ENCODE measurements around the gene PRICKLE3. TPM values are rescaled to one million over a fixed set of nuclear protein-coding genes. Genes with fewer than 3 reads are reported as not detected.
"Not testable (repeated sequence)": the region's sequence is repeated elsewhere in the genome, so short reads cannot be mapped to it uniquely, and the experiment has no call there.

Gene PRICKLE3
- total RNA-seq, 1 experiment from 2014 or later = 22.3 TPM

DNA sequence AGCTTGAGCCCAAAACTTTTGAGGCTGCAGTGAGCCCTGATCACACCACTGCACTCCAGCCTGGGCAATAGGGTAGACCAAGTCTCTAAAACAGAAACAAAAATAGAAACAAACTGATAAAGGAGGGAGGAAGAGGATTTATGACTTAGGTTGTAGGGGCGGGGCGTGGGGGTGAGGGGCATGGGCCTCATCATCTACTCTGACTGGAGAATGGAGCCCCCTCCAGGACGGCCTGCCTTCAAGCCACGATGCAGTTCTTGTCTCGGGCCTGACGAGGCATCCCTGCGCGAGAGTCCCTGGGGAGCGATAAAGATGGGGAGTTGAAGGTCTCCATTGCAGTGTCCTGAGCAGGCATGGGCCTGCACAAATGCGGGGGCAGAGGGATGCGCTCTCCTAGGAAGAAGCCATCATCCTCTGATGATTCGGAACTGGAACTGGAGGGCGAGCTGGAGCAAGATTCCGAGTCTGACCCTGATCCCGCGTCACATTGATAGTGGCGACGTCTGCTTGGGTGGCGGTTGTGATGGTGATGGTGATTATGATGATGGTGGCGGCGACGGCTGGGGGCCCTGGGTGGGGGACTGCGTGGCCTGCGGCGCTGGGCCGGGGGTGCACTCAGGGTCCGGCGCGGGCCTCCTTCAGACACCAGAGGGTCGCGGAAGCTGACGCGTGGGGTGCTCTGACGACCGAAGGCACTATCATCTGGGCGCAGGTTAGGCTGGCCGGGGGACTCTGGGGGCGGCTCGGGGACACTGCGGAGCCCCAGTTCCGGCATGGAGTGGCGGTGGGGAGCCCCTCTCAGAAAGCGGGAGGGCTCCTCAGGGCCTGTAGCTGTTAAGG, 10.5 kb downstream of the PRICKLE3 start:
- no peaks in the 10 kb centered on the region for H3K27me3 Mint-ChIP-seq (ENCODE audit: unreplicated experiment)
- peaks cover 82% of the 10 kb centered on the region for H3K36me3 Mint-ChIP-seq (ENCODE audit: insufficient read depth, unreplicated experiment)
- no peak overlapping the region for H3K4me3 Mint-ChIP-seq (ENCODE audit: low read depth, unreplicated experiment)
- CTCF ChIA-PET = no interaction called here
- H3K27ac Mint-ChIP-seq (ENCODE audit: unreplicated experiment) = peak overlapping the region; percentile 83
- H3K4me1 Mint-ChIP-seq (ENCODE audit: low read depth, unreplicated experiment) = peaks cover 33% of the 10 kb centered on the region
- H3K9me3 Mint-ChIP-seq (ENCODE audit: low read depth, unreplicated experiment) = no peaks in the 10 kb centered on the region
- TF ChIP-seq, protein P1, sequence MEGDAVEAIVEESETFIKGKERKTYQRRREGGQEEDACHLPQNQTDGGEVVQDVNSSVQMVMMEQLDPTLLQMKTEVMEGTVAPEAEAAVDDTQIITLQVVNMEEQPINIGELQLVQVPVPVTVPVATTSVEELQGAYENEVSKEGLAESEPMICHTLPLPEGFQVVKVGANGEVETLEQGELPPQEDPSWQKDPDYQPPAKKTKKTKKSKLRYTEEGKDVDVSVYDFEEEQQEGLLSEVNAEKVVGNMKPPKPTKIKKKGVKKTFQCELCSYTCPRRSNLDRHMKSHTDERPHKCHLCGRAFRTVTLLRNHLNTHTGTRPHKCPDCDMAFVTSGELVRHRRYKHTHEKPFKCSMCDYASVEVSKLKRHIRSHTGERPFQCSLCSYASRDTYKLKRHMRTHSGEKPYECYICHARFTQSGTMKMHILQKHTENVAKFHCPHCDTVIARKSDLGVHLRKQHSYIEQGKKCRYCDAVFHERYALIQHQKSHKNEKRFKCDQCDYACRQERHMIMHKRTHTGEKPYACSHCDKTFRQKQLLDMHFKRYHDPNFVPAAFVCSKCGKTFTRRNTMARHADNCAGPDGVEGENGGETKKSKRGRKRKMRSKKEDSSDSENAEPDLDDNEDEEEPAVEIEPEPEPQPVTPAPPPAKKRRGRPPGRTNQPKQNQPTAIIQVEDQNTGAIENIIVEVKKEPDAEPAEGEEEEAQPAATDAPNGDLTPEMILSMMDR (IDR thresholded peaks at IDR 0.05; ENCODE audit: unreplicated experiment) = no peak
- no TSS peak for BruUV-seq (replicated peaks)
- intact Hi-C loops (cut with micrococcal nuclease; ENCODE audit: unreplicated experiment) = no loop called here
- no peak for DNase-seq

DNA sequence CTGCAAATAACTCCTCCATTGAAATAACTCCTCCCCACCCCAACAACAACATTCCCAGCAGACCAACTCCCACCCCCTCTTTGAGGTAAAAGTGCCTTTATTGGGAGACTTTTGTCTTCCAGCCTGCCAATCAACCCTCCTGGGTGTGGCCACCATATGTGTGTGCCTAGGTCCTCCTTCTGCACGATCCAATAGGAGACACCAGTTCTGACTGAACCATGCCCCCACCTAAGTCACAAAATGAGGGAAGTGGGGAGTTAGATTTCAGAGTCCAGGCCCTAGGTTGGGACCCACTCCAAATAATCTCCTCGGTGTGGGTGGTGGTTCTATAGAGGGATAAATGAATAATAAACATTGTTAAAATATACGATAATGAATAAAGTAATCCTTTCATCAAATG, 11.4 kb downstream of the PRICKLE3 start:
- DNase-seq = no peak
- no peaks in the 10 kb centered on the region for H3K27me3 Mint-ChIP-seq (ENCODE audit: unreplicated experiment)
- H3K4me1 Mint-ChIP-seq (ENCODE audit: low read depth, unreplicated experiment) = peaks cover 33% of the 10 kb centered on the region
- no TSS peak for BruUV-seq (replicated peaks)
- peaks cover 72% of the 10 kb centered on the region for H3K36me3 Mint-ChIP-seq (ENCODE audit: insufficient read depth, unreplicated experiment)
- TF ChIP-seq, protein P1 (IDR thresholded peaks at IDR 0.05; ENCODE audit: unreplicated experiment) = no peak
- no peak overlapping the region for H3K4me3 Mint-ChIP-seq (ENCODE audit: low read depth, unreplicated experiment)
- intact Hi-C loops (cut with micrococcal nuclease; ENCODE audit: unreplicated experiment) = no loop called here
- no peak overlapping the region for H3K27ac Mint-ChIP-seq (ENCODE audit: unreplicated experiment)
- H3K9me3 Mint-ChIP-seq (ENCODE audit: low read depth, unreplicated experiment) = no peaks in the 10 kb centered on the region
- CTCF ChIA-PET = no interaction called here

DNA sequence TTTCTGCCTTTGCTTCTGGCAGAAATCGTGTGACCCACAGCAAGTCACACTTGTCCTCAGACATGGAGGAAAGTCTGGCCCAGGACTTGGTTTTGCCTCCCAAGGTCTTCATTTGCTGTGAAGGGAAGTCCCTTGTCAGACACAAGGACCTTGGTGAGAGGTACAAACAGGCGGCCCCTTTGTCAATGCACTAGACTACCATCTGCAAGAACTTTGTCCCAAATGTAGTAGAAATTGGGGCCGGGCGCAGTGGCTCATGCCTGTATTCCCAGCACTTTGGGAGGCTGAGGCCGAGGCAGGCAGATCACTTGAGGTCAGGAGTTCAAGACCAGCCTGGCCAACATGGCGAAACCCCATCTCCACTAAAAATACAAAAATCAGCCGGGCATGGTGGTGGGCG, 12.6 kb downstream of the PRICKLE3 start:
- Mint-ChIP-seq H3K4me3 (ENCODE audit: low read depth, unreplicated experiment) (peak overlapping the region; percentile 88), H3K36me3 (ENCODE audit: insufficient read depth, unreplicated experiment) (peaks cover 66% of the 10 kb centered on the region), H3K4me1 (ENCODE audit: low read depth, unreplicated experiment) (peaks cover 33% of the 10 kb centered on the region), H3K27ac (ENCODE audit: unreplicated experiment) (peak overlapping the region; percentile 85)
- DNase-seq; BruUV-seq (replicated peaks); H3K27me3 Mint-ChIP-seq (ENCODE audit: unreplicated experiment); CTCF ChIA-PET; H3K9me3 Mint-ChIP-seq (ENCODE audit: low read depth, unreplicated experiment); intact Hi-C loops (cut with micrococcal nuclease; ENCODE audit: unreplicated experiment): not testable (repeated sequence)

DNA sequence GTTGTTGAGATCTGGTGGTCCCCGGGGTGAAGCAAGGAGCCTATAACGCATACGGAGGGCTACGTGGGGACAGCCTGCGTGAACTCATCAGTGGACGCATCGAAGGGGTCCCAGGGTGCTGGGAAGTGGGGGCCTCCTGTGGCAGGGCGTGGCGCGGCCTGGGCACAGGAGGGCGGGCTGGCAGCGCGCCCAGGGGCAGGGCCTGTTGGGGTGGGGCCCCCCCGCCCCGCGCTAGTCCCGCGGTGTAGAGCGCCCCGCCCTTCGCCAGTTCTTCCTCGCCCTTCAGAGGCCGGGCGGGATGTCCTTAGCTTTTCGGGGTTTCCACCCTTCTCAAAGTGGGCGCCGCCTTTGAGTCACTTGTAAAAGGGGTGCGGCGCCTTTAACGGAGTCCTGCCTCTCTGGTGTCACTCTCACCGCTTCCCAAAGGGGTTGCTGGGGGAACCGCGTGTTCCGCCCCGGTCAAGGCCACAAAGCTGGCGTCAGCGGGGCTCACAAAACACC, 13.8 kb downstream of the PRICKLE3 start:
- peak overlapping the region; percentile 88 for H3K4me3 Mint-ChIP-seq (ENCODE audit: low read depth, unreplicated experiment)
- peak; percentile 78 for DNase-seq
- intact Hi-C loops (cut with micrococcal nuclease; ENCODE audit: unreplicated experiment) = no loop called here
- no peaks in the 10 kb centered on the region for H3K9me3 Mint-ChIP-seq (ENCODE audit: low read depth, unreplicated experiment)
- H3K27me3 Mint-ChIP-seq (ENCODE audit: unreplicated experiment) = no peaks in the 10 kb centered on the region
- peak overlapping the region; percentile 85 for H3K27ac Mint-ChIP-seq (ENCODE audit: unreplicated experiment)
- no TSS peak for BruUV-seq (replicated peaks)
- TF ChIP-seq, protein P1 (IDR thresholded peaks at IDR 0.05; ENCODE audit: unreplicated experiment) = no peak
- H3K36me3 Mint-ChIP-seq (ENCODE audit: insufficient read depth, unreplicated experiment) = peaks cover 63% of the 10 kb centered on the region
- CTCF ChIA-PET = no interaction called here
- peaks cover 34% of the 10 kb centered on the region for H3K4me1 Mint-ChIP-seq (ENCODE audit: low read depth, unreplicated experiment)

DNA sequence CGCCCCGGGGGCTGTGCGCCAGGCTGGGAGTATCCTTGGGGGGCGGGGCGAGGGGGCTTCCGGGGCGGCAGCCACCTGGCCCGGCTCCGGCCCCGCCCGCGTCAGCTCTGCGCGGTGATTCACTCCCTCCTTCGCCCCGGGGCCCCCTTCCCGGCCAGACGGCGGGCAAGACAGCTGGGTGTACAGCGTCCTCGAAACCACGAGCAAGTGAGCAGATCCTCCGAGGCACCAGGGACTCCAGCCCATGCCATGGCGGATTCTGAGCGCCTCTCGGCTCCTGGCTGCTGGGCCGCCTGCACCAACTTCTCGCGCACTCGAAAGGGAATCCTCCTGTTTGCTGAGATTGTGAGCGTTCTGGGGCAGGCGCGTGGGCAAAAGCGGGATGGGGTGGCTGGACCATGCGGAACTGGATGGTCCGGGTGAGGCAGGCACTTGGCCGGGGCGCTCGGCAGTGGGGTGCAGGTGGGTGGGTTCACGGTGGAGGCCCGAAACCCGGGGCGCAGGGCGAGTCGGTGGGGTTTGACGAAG, 14.4 kb downstream of the PRICKLE3 start, which contains the start of gene PLP2:
Gene PLP2, plus strand, starts transcription at position 147 of the 528 bp plus-strand sequence. Its CDS starts 103 bp downstream, at position 250.
- CTCF ChIA-PET = no interaction called here
- Mint-ChIP-seq H3K9me3 (ENCODE audit: low read depth, unreplicated experiment) (no peaks in the 10 kb centered on the region), H3K36me3 (ENCODE audit: insufficient read depth, unreplicated experiment) (peaks cover 63% of the 10 kb centered on the region), H3K4me1 (ENCODE audit: low read depth, unreplicated experiment) (peaks cover 34% of the 10 kb centered on the region), H3K27ac (ENCODE audit: unreplicated experiment) (peak within 1 kb of the TSS; percentile 85), H3K4me3 (ENCODE audit: low read depth, unreplicated experiment) (peak within 1 kb of the TSS; percentile 88), H3K27me3 (ENCODE audit: unreplicated experiment) (no peaks in the 10 kb centered on the region)
- BruUV-seq (replicated peaks) = no TSS peak
- peak; percentile 82 for DNase-seq
- intact Hi-C loops (cut with micrococcal nuclease; ENCODE audit: unreplicated experiment) = no loop called here
- TF ChIP-seq, protein P1 (IDR thresholded peaks at IDR 0.05; ENCODE audit: unreplicated experiment) = no peak
